ENCODE data around the gene ZNF474.
"Not testable (repeated sequence)": the region's sequence is repeated elsewhere in the genome, so short reads cannot be mapped to it uniquely, and the experiment has no call there.

The ZNF474 gene

GRCh38 chr5:122129306-122129705, at the start of gene ZNF474:
ZNF474 (plus strand) TSS chr5:122129546; CDS start chr5:122151991, 22,445 bp downstream.
- DNase-seq: peak in 4 of 58 donors; percentile 0 to 51 (median 22)

- DNase-seq: no peak
Observed at GRCh38 chr5:122081541-122081940, 47.8 kb upstream of the ZNF474 start.

- no peak for DNase-seq
Observed at GRCh38 chr5:122083535-122083934, 45.8 kb upstream of the ZNF474 start.

DNA sequence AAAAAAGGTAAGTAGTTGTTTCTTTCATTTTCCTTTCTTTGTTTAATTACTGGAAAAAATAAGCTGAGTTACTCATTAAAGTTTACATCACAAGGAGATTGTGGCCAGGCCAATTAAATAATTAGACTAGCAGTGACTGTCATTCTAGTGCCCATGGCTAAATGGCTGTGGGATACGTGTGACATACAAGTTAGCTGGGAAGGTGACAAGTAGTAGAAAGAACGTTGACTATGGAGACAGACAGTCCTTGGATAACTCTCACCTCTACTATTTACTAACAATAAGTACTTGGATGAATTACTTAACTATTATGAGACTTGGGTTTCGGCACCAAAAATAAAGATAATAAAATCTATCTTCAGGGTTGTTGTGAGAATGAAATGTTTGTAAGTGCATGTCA, 44.3 kb upstream of the ZNF474 start:
- DNase-seq: no peak

DNA sequence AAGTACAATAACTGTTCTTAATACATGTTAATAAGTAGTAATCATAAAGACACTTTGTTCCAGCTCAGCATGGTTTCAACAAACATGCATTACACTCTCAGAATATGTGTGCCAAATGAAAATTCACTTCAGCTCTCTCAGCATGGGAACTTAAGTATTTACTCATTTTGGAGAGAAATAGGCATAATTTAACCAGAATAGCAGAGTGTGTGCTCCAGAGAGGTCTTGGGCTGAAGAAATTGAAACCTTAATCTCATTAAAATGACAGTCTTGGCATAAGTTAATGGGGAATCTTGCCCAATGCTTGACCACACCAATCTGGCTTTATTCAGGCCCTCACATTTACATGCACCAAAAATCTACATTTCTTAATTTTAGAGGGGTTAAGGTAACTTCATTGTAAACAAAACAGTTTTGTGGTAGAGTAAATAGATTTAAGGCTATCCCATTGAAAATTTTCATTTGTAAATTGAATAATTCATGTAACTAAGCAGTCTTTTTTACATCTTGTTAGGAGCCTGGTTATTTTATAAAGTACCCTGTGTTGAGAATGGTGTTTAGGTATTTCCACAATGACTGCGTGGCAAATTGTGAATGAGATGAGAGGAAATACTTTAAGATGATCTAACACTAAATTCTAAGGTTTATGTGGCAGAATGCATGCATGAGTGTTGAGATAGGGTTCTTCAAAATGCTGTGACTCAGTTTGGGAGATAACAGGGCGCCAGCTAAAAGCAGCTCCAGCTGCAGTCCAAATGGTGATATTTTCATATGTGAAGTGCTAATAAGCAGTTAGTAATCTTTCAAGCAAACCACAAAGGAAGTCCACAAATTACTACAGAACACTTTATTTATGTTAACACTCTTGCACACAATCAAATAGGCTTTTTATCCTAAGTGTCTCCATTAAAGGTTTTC, 40.0 kb upstream of the ZNF474 start:
- DNase-seq: no peak

GRCh38 chr5:122091936-122092600, 37.3 kb upstream of the ZNF474 start:
- no peak for DNase-seq

GRCh38 chr5:122093415-122094180, 35.7 kb upstream of the ZNF474 start:
- DNase-seq: no peak

GRCh38 chr5:122094251-122094650, 35.1 kb upstream of the ZNF474 start:
- not testable (repeated sequence) for DNase-seq

DNA sequence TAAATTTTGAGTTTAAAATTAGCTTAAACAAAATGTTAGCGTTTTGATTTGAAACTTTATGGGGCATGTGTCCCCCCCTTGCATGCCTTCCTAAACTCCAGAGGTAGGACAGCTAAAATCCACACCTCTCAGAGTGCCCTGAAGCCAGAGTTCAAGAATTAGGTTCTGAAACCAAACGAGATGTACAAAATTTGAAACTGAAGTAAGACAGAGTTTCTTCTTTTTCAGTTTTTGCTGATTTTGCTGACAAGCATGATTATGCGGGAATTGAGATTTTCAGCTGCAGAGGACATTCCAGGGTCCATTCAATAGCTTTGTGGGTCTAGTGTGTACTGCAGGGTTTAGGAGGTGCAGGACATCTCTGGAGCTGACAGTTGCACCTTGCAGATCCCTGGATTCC, 34.2 kb upstream of the ZNF474 start:
- no peak for DNase-seq

DNA sequence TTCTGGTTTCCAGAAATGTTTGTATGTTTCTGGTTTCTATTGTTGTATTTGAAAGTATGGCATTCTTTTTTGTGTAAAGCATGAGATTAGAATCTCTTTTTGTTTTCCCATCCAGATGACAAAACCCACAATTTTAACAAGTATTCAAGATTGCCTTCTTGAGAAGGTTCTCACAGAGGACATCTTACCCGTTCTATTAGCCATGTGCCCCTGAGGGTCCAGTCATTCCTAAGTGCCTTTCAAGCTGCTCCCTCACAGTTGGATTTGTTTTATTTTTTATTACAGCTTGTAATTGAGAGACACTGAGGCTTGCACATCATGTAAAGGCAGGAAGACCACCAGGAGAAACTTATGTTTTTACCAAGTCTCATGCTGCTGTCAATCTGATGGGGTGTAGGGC, 32.0 kb upstream of the ZNF474 start:
- no peak for DNase-seq

- DNase-seq: no peak
Observed at GRCh38 chr5:122099060-122099790, 30.1 kb upstream of the ZNF474 start.

- DNase-seq: peak in 2 of 58 donors; percentile 5 to 11
Observed at GRCh38 chr5:122101636-122102285, 27.6 kb upstream of the ZNF474 start.

DNA sequence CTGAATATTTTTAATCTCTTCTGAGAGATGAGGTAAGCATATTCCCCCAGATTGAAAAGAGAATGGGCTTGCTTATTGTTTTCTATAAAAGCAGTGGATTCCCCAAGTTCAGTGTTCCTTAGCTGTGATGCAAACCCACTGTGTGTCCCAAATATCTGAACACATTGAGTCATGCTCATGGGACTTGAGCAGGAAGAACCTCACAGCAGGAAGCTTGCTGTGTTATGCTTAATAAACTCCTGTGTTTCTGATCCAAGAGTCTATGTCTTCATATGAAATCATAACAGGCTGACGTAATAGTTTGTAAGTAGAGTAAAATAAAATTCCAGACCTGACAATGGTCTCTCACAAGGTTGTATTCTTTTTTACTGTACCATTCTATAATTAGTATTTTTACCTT, 26.5 kb upstream of the ZNF474 start:
- no peak for DNase-seq

GRCh38 chr5:122105909-122106308, 23.4 kb upstream of the ZNF474 start:
- no peak for DNase-seq

- DNase-seq: no peak
Observed at GRCh38 chr5:122107016-122107415, 22.3 kb upstream of the ZNF474 start.

DNA sequence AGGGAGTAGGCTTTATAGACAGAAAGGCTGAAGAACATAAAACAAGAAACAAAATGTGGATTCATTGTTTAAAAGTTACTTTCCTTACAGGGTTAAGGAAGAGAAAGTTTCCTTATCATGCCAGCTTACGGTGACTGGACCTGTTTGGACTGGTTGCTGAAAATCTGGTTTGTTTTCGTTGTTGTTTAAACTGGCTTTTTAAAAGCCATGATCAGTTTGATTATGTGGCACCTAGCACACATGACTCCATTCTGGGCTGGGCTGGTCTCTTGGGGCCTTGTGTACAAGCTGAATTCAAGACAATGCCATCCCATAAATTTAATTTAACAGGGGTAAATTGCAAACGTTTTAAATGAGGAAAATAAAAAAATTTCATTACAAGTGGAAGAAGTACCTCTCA, 18.4 kb upstream of the ZNF474 start:
- no peak for DNase-seq

- DNase-seq: no peak
Observed at GRCh38 chr5:122111460-122111859, 17.9 kb upstream of the ZNF474 start.

DNA sequence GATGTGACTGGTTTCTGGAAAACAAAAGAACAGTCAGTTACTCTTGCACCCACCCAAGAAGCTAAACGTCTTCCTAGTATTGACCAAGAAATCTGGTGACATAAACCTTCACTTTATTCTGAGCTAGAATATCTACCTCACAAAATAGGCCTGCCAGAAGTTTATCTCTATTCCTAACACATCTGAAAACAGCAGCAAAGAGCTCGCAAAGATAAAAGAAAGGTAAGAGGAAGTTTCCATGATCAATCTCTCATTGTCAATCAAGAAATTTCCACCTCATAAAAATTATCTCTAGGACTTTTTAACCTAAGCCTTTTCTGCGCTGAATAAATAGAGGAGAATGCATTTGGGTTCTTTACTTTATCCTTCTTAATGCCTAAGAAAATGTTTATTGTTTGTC, 17.3 kb upstream of the ZNF474 start:
- DNase-seq: no peak

DNA sequence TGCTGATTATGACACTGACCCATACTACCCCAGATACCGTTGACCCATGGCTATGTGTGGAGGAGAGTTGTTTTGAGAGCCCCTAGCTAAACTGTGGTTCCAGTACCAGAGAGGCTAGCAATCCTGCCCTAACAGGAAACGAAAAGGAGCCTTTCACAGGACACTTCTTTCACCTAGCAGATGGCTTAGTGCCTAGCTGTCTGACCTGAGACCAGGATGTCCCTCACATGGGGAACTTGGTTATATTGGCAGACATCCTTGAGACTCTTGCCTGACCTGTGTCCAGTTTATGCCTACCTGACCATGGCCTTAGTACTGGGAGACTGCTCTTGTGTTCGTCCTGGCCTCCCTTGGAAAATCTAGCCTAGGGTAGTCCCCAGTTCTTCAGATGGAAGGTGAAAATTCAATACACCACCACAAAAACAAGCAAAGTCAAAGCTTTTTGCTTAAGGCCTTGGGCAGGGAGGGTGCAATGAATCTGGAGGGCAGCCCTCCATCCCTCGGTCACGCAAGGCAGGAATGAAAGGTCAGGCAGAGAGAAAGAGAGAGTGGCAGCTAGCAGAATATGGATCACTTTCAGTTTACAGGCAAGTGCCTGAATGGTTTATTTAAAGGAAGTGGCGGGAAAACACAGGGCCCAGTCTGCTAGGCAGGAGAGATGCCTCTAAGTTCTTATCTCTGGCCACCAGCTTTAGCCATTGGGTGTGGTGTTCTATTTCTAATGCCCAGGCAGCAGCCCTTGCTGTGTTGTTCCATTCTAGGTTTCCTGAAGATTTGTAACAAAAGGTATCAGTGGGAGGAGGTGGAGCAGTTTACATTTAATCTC, 16.4 kb upstream of the ZNF474 start:
- no peak for DNase-seq

DNA sequence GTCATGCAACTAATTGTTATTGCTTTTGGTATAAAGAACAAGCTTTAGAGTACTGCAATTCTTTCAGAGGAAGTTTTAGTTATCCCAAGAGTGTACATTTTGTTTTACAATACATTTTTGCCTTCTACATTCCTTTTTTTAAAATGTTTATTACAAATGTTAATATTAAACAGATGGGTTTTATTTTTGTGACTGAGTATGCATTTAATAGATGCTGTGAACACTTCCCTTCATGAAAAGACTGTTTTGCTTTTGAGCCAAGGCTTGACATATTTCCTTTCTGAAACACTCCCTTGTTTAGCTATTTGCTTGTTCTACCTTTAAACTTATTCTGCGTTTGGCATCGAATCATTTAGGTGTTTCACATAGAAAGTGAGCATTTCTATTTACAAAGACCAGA, 14.8 kb upstream of the ZNF474 start:
- no peak for DNase-seq
